Stomach (tissue), 4 donors: ENCODE results near the gene H19.

Experiments
- CTCF ChIP-seq, 7 experiments: fragments of 450-650 bp in 4 of 7; fragments of 200-600 bp in 3 of 7; sonication (generic) in 3 of 7; IDR thresholded peaks; one replicate each; pipeline ENCODE4 v1.5.1; 2016 to 2019; ENCODE audit warnings: antibody characterized with exemption in 7 of 7, control low read depth in 2 of 7, mild to moderate bottlenecking in 1 of 7
- EP300 ChIP-seq: sonication (generic); formaldehyde crosslinking; IDR thresholded peaks from one replicate; pipeline ENCODE4 v1.6.1; 2017; ENCODE audit warnings: antibody characterized with exemption
- POLR2A ChIP-seq, 4 donors: fragments of 450-650 bp; IDR thresholded peaks; one replicate each; pipeline ENCODE4 v1.6.1; 2016; ENCODE audit warnings: antibody characterized with exemption in 4 of 4, control low read depth in 2 of 4, mild to moderate bottlenecking in 1 of 4, moderate library complexity in 1 of 4
- POLR2AphosphoS5 ChIP-seq, 3 donors: sonication (generic); formaldehyde crosslinking; IDR thresholded peaks; one replicate each; pipeline ENCODE4 v1.6.1; 2016; ENCODE audit warnings: antibody characterized with exemption in 3 of 3

- peak in 2 of 7 experiments; percentile 13 to 16 for TF ChIP-seq CTCF (IDR thresholded peaks at IDR 0.05)
- no peak for TF ChIP-seq POLR2AphosphoS5 (IDR thresholded peaks at IDR 0.05)
- no peak for TF ChIP-seq POLR2A (IDR thresholded peaks at IDR 0.05)
- TF ChIP-seq EP300, result no peak
Measured at GRCh38 chr11:1953489-1954266, 44.0 kb downstream of the H19 start.
